T-helper 2 cell treated with Interferon-gamma antibody and Interleukin-4, amounts not matched to agents 100 ng/mL and 5 ng/mL, for 36 hours (primary cell): ENCODE data around the gene BLACAT1. TPM values are rescaled to one million over a fixed set of nuclear protein-coding genes. Genes with fewer than 3 reads are reported as not detected.
"Not testable (repeated sequence)": the region's sequence is repeated elsewhere in the genome, so short reads cannot be mapped to it uniquely, and the experiment has no call there.

ENCODE experiments used
- intact Hi-C: fragments of 100-400 bp; cut with micrococcal nuclease; formaldehyde crosslinking; loops from one replicate; pipeline ENCODE4 v1.15.1; 2023
- total RNA-seq: library from RNA; stranded (reverse); gene quantifications from 2 replicates; pipeline ENCODE4 v1.2.3, GENCODE V29; 2022

Gene BLACAT1
- total RNA-seq, 1 donor from 2014 or later, result 0.09 TPM

- intact Hi-C loops, result no loop called here
These were observed 34.0 kb downstream of the BLACAT1 start, which contains the start of gene LEMD1 for GRCh38 chr1:205421798-205422197. TSS of gene LEMD1 (minus strand) at chr1:205422056. CDS start at chr1:205420536, 1,520 bp downstream.

GRCh38 chr1:205420938-205421337 lies 34.9 kb downstream of the BLACAT1 start:
- intact Hi-C loops, result no loop called here

- intact Hi-C loops, result no loop called here
These were observed 37.8 kb downstream of the BLACAT1 start for GRCh38 chr1:205417870-205418635.

DNA sequence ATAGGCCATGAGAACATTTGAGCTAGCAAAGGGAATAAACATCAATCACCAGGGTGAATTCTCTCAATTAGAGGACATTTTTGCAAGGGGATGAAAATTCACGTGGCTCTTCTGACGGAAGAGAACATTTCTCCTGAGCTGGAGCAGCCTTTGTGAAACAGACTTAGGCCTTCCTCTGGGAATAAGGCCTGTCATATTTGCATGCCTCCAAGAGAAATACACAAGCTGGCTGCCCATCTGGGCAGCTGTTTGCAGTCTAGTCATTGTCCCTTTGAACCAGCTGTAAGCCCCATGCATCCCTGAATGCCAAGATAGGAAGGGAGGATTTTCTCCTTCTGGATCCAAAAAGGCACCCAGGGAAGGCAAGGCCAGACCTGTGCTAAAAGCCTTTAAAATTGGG lies 39.5 kb downstream of the BLACAT1 start:
- intact Hi-C loops, result no loop called here

DNA sequence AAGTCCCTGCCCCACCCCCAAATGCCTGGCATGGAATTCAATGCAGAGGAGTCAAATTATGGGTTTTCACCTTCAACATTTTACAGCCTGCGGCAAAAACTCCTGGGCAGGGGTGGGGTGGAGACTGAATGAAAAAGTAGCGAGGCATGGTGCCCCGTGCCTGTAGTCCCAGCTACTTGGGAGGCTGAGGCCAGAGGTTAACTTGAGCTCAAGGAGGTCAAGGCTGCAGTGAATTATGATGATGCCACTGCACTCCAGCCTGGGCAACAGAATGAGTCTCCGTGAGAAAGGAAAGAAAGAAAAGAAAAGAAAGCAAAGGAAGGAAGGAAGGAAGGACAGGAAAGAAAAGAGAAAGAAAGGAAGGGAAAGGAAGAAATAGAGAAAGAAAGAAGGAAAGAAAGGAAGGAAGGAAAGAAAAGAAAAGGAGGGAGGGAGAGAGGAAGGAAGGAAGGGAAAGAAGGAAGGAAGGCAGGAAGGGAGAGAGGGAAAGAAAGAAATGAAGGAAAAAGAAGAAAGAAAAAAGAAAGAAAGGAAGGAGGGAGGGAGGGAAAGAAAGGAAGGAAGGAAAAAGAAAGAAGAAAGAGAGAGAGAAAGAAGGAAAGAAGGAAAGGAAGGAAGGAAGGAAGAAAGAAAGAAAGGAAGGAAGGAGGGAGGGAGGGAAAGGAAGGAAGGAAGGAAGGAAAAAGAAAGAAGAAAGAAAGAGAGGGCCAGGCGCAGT lies 45.1 kb downstream of the BLACAT1 start:
- intact Hi-C loops, result no loop called here

- intact Hi-C loops, result no loop called here
These were observed 47.9 kb downstream of the BLACAT1 start for GRCh38 chr1:205407970-205408369.

DNA sequence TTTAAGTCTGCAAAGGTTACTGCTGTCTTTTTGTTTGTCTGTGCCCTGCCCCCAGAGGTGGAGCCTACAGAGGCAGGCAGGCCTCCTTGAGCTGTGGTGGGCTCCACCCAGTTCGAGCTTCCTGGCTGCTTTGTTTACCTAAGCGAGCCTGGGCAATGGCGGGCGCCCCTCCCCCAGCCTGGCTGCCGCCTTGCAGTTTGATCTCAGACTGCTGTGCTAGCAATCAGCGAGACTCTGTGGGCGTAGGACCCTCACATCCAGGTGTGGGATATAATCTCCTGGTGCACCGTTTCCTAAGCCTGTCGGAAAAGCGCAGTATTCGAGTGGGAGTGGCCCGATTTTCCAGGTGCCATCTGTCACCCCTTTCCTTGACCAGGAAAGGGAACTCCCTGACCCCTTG lies 49.6 kb downstream of the BLACAT1 start:
- intact Hi-C loops, result not testable (repeated sequence)

Other genes with a start within 250 kb of the BLACAT1 start
- 8.4 and 8.7 TPM in 2 replicates for gene DSTYK, start 244.3 kb downstream of the BLACAT1 start, total RNA-seq
- 0.98 and 1.0 TPM in 2 replicates for gene TMCC2, start 228.1 kb downstream of the BLACAT1 start, total RNA-seq
- 2.9 and 3.5 TPM in 2 replicates for gene NUAK2, start 134.3 kb downstream of the BLACAT1 start, total RNA-seq
- gene KLHDC8A, start 99.1 kb downstream of the BLACAT1 start, total RNA-seq, result not detected in 2 replicates
- gene LEMD1, start 34.0 kb downstream of the BLACAT1 start, total RNA-seq, result not detected in 2 replicates
- gene CDK18, start 48.6 kb upstream of the BLACAT1 start, total RNA-seq, result 0.27 and 0.73 TPM in 2 replicates
- 95.1 and 97.3 TPM in 2 replicates for gene ELK4, start 176.0 kb upstream of the BLACAT1 start, total RNA-seq
- gene SLC45A3, start 224.5 kb upstream of the BLACAT1 start, total RNA-seq, result 0.16 and 0.23 TPM in 2 replicates